ENCODE data around the gene CSRNP3.

The CSRNP3 gene

GRCh38 chr2:165469417-165469816, at the start of gene CSRNP3:
TSS of gene CSRNP3 (plus strand) at chr2:165469698. CDS start at chr2:165595066, 125,368 bp downstream.
- DNase-seq = peak; percentile 96

GRCh38 chr2:165420231-165420630, 49.3 kb upstream of the CSRNP3 start:
- no peak for DNase-seq

GRCh38 chr2:165423081-165423480, 46.4 kb upstream of the CSRNP3 start:
- no peak for DNase-seq

GRCh38 chr2:165425556-165425955, 43.9 kb upstream of the CSRNP3 start:
- no peak for DNase-seq

GRCh38 chr2:165427686-165428085, 41.8 kb upstream of the CSRNP3 start:
- no peak for DNase-seq

- no peak for DNase-seq
Observed at GRCh38 chr2:165428926-165429325, 40.6 kb upstream of the CSRNP3 start.

GRCh38 chr2:165431014-165431413, 38.5 kb upstream of the CSRNP3 start:
- no peak for DNase-seq

- DNase-seq = no peak
Observed at GRCh38 chr2:165432234-165432966, 37.1 kb upstream of the CSRNP3 start.

- DNase-seq = no peak
Observed at GRCh38 chr2:165434865-165435496, 34.5 kb upstream of the CSRNP3 start.

GRCh38 chr2:165435611-165436010, 33.9 kb upstream of the CSRNP3 start:
- DNase-seq = no peak

- DNase-seq = no peak
Observed at GRCh38 chr2:165436559-165436958, 32.9 kb upstream of the CSRNP3 start.

- DNase-seq = peak; percentile 11
Observed at GRCh38 chr2:165440367-165440766, 29.1 kb upstream of the CSRNP3 start.

GRCh38 chr2:165443511-165443910, 26.0 kb upstream of the CSRNP3 start:
- no peak for DNase-seq

GRCh38 chr2:165448406-165448805, 21.1 kb upstream of the CSRNP3 start:
- DNase-seq = no peak

GRCh38 chr2:165450156-165450555, 19.3 kb upstream of the CSRNP3 start:
- DNase-seq = no peak

GRCh38 chr2:165452327-165452726, 17.2 kb upstream of the CSRNP3 start:
- DNase-seq = no peak

GRCh38 chr2:165453561-165454094, 15.9 kb upstream of the CSRNP3 start:
- no peak for DNase-seq

GRCh38 chr2:165454905-165455304, 14.6 kb upstream of the CSRNP3 start:
- no peak for DNase-seq

GRCh38 chr2:165456027-165456426, 13.5 kb upstream of the CSRNP3 start:
- no peak for DNase-seq

- DNase-seq = peak; percentile 99
Observed at GRCh38 chr2:165462443-165462842, 7.1 kb upstream of the CSRNP3 start.

- no peak for DNase-seq
Observed at GRCh38 chr2:165466386-165466785, 3.1 kb upstream of the CSRNP3 start.

- DNase-seq = no peak
Observed at GRCh38 chr2:165467921-165468320, 1.6 kb upstream of the CSRNP3 start.

- DNase-seq = no peak
Observed at GRCh38 chr2:165470361-165470760, 863 bp downstream of the CSRNP3 start.

- DNase-seq = peak; percentile 68
Observed at GRCh38 chr2:165471349-165471950, 2.0 kb downstream of the CSRNP3 start.
